ENCODE data around the gene TRAF3.
A peak's percentile ranks its signal among the peaks of the same experiment; 100 is the strongest.

Gene TRAF3

DNA sequence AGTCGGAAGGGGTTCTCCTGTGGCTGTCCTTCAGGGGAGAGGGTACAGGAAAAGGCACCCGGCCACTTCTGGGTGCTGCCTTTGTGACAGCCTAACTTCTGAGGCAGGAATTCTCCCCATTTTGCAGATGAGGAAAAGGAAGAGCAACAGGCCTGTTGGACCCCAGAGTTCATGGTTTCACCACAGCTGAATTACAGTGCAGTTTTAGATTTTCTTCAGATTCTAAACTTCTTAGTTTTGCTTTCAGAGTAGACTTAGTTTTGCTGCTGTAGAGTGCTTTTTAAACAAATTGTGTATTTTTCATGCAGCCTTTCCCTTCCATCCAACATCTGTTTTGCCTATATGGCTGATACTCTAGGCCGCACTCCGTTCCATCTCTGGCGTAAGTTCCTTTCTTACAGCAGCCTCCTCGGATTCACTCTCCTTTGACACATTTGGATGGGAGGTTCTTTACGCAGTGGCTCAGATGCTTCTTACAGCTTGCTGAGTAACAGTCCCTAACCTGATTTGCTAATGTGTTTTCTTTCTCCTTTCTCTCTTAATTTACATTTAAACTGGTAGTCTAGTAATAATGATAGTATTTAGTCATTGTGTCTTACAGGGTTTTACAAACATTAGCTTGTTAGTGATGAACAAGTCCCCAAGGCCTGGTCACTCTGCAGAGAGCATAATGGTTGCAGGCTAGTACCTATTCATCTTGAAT is 7.8 kb downstream of the TRAF3 start:
- H3K27me3 ChIP-seq (replicated peaks) = no peaks in the 10 kb centered on the region
- in situ Hi-C loops (cut with HindIII; ENCODE audit: low pct_ligation_motif_present, low sequenced_read_pairs) = no loop called here
- no peak overlapping the region for H3K4me3 ChIP-seq (ENCODE audit: low read depth, low read length)
- TF ChIP-seq, protein P1, sequence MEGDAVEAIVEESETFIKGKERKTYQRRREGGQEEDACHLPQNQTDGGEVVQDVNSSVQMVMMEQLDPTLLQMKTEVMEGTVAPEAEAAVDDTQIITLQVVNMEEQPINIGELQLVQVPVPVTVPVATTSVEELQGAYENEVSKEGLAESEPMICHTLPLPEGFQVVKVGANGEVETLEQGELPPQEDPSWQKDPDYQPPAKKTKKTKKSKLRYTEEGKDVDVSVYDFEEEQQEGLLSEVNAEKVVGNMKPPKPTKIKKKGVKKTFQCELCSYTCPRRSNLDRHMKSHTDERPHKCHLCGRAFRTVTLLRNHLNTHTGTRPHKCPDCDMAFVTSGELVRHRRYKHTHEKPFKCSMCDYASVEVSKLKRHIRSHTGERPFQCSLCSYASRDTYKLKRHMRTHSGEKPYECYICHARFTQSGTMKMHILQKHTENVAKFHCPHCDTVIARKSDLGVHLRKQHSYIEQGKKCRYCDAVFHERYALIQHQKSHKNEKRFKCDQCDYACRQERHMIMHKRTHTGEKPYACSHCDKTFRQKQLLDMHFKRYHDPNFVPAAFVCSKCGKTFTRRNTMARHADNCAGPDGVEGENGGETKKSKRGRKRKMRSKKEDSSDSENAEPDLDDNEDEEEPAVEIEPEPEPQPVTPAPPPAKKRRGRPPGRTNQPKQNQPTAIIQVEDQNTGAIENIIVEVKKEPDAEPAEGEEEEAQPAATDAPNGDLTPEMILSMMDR (IDR thresholded peaks at IDR 0.05; ENCODE audit: low read depth, low read length, missing control alignments) = no peak
- no peak for DNase-seq
- H3K36me3 ChIP-seq (replicated peaks) = no peaks in the 10 kb centered on the region
- H3K27ac ChIP-seq = no peak overlapping the region

DNA sequence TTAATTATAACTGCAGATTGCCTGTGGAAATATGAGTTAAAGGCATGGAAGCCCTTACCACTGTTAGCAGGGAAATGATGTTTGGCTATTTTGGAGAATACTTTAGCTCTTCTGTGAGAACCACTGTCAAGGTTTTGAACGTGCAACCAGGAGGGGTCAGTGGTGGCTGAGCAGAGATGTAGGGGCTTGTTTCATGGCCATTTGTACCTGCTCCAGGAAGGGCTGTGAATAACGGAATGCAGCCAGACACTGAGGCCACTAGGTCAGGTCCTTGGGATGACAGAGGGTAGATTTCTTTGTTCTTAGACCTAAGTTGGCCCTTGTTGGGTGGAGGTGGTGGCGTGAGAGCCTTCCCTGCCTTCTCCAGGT is 8.3 kb downstream of the TRAF3 start:
- H3K4me3 ChIP-seq (ENCODE audit: low read depth, low read length) = no peak overlapping the region
- in situ Hi-C loops (cut with HindIII; ENCODE audit: low pct_ligation_motif_present, low sequenced_read_pairs) = no loop called here
- no peaks in the 10 kb centered on the region for H3K27me3 ChIP-seq (replicated peaks)
- H3K36me3 ChIP-seq (replicated peaks) = no peaks in the 10 kb centered on the region
- no peak overlapping the region for H3K27ac ChIP-seq
- no peak for DNase-seq
- TF ChIP-seq, protein P1 (IDR thresholded peaks at IDR 0.05; ENCODE audit: low read depth, low read length, missing control alignments) = peak; percentile 16

DNA sequence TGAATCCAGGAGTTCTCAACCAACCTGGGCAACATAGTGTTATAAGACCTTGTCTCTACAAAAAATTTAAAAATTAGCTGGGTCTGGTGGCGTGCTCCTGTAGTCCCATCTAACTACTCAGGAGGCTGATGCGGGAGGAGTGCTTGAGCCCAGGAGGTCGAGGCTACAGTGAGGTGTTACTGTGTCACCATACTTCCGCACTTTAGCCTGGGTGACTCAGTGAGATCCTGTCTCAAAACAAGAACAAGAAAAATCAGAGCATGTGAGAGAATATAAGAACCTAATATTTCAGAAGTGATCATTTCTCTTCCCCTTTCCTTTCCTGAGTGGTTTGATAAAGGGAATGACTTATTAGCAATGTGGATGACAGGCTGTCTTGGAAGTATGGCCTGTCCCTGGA is 9.5 kb downstream of the TRAF3 start:
- Histone ChIP-seq H3K27me3 (replicated peaks) (no peaks in the 10 kb centered on the region), H3K4me3 (ENCODE audit: low read depth, low read length) (no peak overlapping the region), H3K27ac (no peak overlapping the region), H3K36me3 (replicated peaks) (no peaks in the 10 kb centered on the region)
- TF ChIP-seq, protein P1 (IDR thresholded peaks at IDR 0.05; ENCODE audit: low read depth, low read length, missing control alignments) = no peak
- in situ Hi-C loops (cut with HindIII; ENCODE audit: low pct_ligation_motif_present, low sequenced_read_pairs) = no loop called here
- DNase-seq = peak; percentile 32

DNA sequence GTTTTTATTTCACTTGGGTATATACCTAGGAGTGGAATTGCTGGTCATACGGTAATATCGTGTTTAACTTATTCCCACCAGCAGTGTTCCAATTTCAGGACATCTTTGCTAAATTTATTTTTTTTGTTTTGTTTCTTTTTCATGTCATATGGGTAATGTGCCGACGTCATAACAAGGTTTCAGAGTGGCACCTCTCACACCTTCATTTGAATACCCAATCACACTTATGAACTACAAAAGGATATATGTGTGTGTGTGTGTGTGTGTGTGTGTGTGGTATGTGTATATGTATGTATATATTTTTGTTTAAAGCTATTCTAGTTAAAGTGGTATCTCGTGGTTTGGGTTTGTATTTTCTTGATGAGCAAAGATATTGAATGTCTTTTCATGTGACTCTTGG is 12.1 kb downstream of the TRAF3 start:
- no peak for DNase-seq
- in situ Hi-C loops (cut with HindIII; ENCODE audit: low pct_ligation_motif_present, low sequenced_read_pairs) = no loop called here
- Histone ChIP-seq H3K27me3 (replicated peaks) (no peaks in the 10 kb centered on the region), H3K4me3 (ENCODE audit: low read depth, low read length) (no peak overlapping the region), H3K36me3 (replicated peaks) (no peaks in the 10 kb centered on the region), H3K27ac (no peak overlapping the region)
- TF ChIP-seq, protein P1 (IDR thresholded peaks at IDR 0.05; ENCODE audit: low read depth, low read length, missing control alignments) = no peak

DNA sequence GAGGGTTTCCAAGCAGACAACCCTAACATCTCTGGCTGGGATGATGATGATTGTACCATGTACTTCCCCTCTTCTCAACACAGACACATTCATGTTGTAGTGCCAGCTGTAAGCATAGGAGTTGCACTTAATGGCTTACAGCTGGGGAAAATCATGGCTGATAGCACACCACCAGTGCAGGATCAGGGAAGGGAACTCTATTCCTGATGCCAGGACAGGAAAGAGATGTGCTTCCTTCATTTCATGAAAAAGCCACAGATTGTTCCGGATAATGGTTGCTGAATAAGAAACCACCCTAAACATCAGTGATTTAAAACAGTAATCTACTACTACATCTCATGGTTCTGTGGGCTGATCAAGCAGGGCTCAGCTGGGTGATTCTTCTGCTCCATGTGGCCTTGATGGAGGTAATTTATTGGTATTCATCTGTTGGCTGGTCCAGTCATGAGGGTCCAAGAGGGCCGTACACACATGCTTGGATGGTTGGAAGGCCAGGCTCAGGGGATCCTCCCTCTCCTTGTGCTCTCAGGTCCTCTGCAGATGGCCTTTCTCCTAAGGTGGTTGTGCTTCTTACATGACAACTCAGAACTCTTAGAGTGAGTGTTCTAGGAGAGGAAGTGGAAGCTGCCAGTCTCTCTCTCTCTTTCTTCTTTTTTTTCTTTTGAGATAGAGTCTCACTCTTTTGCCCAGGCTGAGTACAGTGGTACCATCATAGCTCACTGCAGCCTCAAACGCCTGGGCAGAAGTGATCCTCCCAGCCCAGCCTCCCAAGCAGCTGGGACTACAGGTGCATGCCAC is 16.5 kb downstream of the TRAF3 start:
- DNase-seq = no peak
- Histone ChIP-seq H3K27me3 (replicated peaks) (no peaks in the 10 kb centered on the region), H3K27ac (no peak overlapping the region), H3K36me3 (replicated peaks) (no peaks in the 10 kb centered on the region), H3K4me3 (ENCODE audit: low read depth, low read length) (no peak overlapping the region)
- TF ChIP-seq, protein P1 (IDR thresholded peaks at IDR 0.05; ENCODE audit: low read depth, low read length, missing control alignments) = no peak
- in situ Hi-C loops (cut with HindIII; ENCODE audit: low pct_ligation_motif_present, low sequenced_read_pairs) = no loop called here
